ENCODE measurements around the gene C6orf141. TPM values are rescaled to one million over a fixed set of nuclear protein-coding genes. Genes with fewer than 3 reads are reported as not detected.

C6orf141 gene
- total and polyA plus RNA-seq, 2 of the 13 experiments (the other 11 are each of a cell fraction or from before 2014, with no cell fraction given): 0.07 TPM; not detected in 1

- FAIRE-seq (no peak), ATAC-seq (no peak), DNase-seq (ENCODE audit: low spot score) (no peak)
- Histone ChIP-seq H3K36me3 (replicated peaks in 1 of 2; ENCODE audit: control insufficient read depth in 1 of 2, insufficient read depth in 2 of 2, low read length in 2 of 2) (no peaks in the 10 kb centered on the region), H2AFZ (ENCODE audit: low read length) (no peak overlapping the region), H3K4me3 (replicated peaks in 1 of 3; ENCODE audit: insufficient read depth in 1 of 3, low read depth in 2 of 3, low read length in 3 of 3) (no peak overlapping the region), H3K27ac (ENCODE audit: extremely low read length, insufficient read depth, low read length) (no peak overlapping the region), H4K20me1 (ENCODE audit: insufficient read depth, low read length) (no peaks in the 10 kb centered on the region), H3K9me3 (ENCODE audit: low read length) (no peaks in the 10 kb centered on the region), H3K4me2 (ENCODE audit: low read depth, low read length) (no peak overlapping the region), H3K27me3 (ENCODE audit: control insufficient read depth in 1 of 2, insufficient read depth in 2 of 2, low read length in 2 of 2) (peaks cover 4 to 22% of the 10 kb centered on the region in 2 experiments; a peak in 4 of 5 replicates), H3K79me2 (ENCODE audit: insufficient read depth, low read length) (no peaks in the 10 kb centered on the region), H3K9ac (ENCODE audit: insufficient read depth, low read depth, low read length) (no peak overlapping the region), H3K4me1 (ENCODE audit: insufficient read depth, low read length) (peaks cover 45% of the 10 kb centered on the region)
- intact Hi-C loops (cut with micrococcal nuclease; ENCODE audit: unreplicated experiment): no loop called here
- in situ Hi-C loops (cut with HindIII; ENCODE audit: extremely low pct_ligation_motif_present, low pct_unique_long_range_greater_than_20kb): no loop called here
- TF ChIP-seq PHB2 (IDR thresholded peaks at IDR 0.05; ENCODE audit: partially characterized antibody) (no peak), ZFP90 (CRISPR knock-in tag; IDR thresholded peaks at IDR 0.05; ENCODE audit: borderline replicate concordance) (no peak)
- ChIA-PET CTCF (ENCODE audit: low intra/inter-chr PET ratio, low total read pairs) (no interaction called here), POLR2A (no interaction called here)
- no TSS peak for BruUV-seq (replicated peaks)
- 85% methylated on average over 2 of the region's 2 CpGs for WGBS (ENCODE audit: low lambda C conversion rate)
These were observed 2.1 kb downstream of the C6orf141 start for GRCh38 chr6:49552596-49552995.

- no peak overlapping the region for H3K27ac ChIP-seq (ENCODE audit: extremely low read length, insufficient read depth, low read length)
- ChIA-PET CTCF (ENCODE audit: low intra/inter-chr PET ratio, low total read pairs) (no interaction called here), POLR2A (no interaction called here)
- H3K4me1 ChIP-seq (ENCODE audit: insufficient read depth, low read length): peaks cover 53% of the 10 kb centered on the region
- 0% methylated on average over 1 of the region's 1 CpG for WGBS (ENCODE audit: low lambda C conversion rate)
- BruUV-seq (replicated peaks): no TSS peak
- no peak overlapping the region for H3K4me2 ChIP-seq (ENCODE audit: low read depth, low read length)
- H3K27me3 ChIP-seq (ENCODE audit: control insufficient read depth in 1 of 2, insufficient read depth in 2 of 2, low read length in 2 of 2): peaks cover 4 to 22% of the 10 kb centered on the region in 2 experiments; a peak in 4 of 5 replicates
- intact Hi-C loops (cut with micrococcal nuclease; ENCODE audit: unreplicated experiment): no loop called here
- H3K36me3 ChIP-seq (replicated peaks in 1 of 2; ENCODE audit: control insufficient read depth in 1 of 2, insufficient read depth in 2 of 2, low read length in 2 of 2): no peaks in the 10 kb centered on the region
- H4K20me1 ChIP-seq (ENCODE audit: insufficient read depth, low read length): no peaks in the 10 kb centered on the region
- DNase-seq (ENCODE audit: low spot score) (no peak), ATAC-seq (no peak), FAIRE-seq (no peak)
- no peak overlapping the region for H2AFZ ChIP-seq (ENCODE audit: low read length)
- H3K79me2 ChIP-seq (ENCODE audit: insufficient read depth, low read length): no peaks in the 10 kb centered on the region
- H3K4me3 ChIP-seq (replicated peaks in 1 of 3; ENCODE audit: insufficient read depth in 1 of 3, low read depth in 2 of 3, low read length in 3 of 3): no peak overlapping the region
- H3K9ac ChIP-seq (ENCODE audit: insufficient read depth, low read depth, low read length): no peak overlapping the region
- in situ Hi-C loops (cut with HindIII; ENCODE audit: extremely low pct_ligation_motif_present, low pct_unique_long_range_greater_than_20kb): no loop called here
- no peaks in the 10 kb centered on the region for H3K9me3 ChIP-seq (ENCODE audit: low read length)
- TF ChIP-seq ZBTB34 (CRISPR knock-in tag; IDR thresholded peaks at IDR 0.05) (no peak), ZNF550 (CRISPR knock-in tag; IDR thresholded peaks at IDR 0.05; ENCODE audit: borderline replicate concordance) (no peak), ZNF234 (CRISPR knock-in tag; conservative IDR thresholded peaks at IDR 0.05) (no peak), SSRP1 (CRISPR knock-in tag; IDR thresholded peaks at IDR 0.05) (no peak), EED (CRISPR knock-in tag; IDR thresholded peaks at IDR 0.05) (no peak), ZNF20 (CRISPR knock-in tag; IDR thresholded peaks at IDR 0.05) (no peak), HDAC1 (CRISPR knock-in tag; IDR thresholded peaks at IDR 0.05) (no peak), ZBTB20 (CRISPR knock-in tag; IDR thresholded peaks at IDR 0.05; ENCODE audit: borderline replicate concordance, low read depth) (no peak), ZNF605 (CRISPR knock-in tag; IDR thresholded peaks at IDR 0.05) (no peak), ARNT2 (CRISPR knock-in tag; IDR thresholded peaks at IDR 0.05; ENCODE audit: low read depth) (no peak), ETV6 (CRISPR knock-in tag; conservative IDR thresholded peaks at IDR 0.05) (no peak), MATR3 (CRISPR knock-in tag; IDR thresholded peaks at IDR 0.05) (no peak), ZNF75D (CRISPR knock-in tag; IDR thresholded peaks at IDR 0.05; ENCODE audit: borderline replicate concordance) (no peak), ZNF691 (CRISPR knock-in tag; IDR thresholded peaks at IDR 0.05; ENCODE audit: borderline replicate concordance, low read depth) (no peak)
These were observed 2.9 kb downstream of the C6orf141 start for GRCh38 chr6:49553384-49553783.

Data from HepG2 (cell line).